ENCODE data around the gene RBL2.
"Not testable (repeated sequence)": the region's sequence is repeated elsewhere in the genome, so short reads cannot be mapped to it uniquely, and the experiment has no call there.

Gene RBL2

DNA sequence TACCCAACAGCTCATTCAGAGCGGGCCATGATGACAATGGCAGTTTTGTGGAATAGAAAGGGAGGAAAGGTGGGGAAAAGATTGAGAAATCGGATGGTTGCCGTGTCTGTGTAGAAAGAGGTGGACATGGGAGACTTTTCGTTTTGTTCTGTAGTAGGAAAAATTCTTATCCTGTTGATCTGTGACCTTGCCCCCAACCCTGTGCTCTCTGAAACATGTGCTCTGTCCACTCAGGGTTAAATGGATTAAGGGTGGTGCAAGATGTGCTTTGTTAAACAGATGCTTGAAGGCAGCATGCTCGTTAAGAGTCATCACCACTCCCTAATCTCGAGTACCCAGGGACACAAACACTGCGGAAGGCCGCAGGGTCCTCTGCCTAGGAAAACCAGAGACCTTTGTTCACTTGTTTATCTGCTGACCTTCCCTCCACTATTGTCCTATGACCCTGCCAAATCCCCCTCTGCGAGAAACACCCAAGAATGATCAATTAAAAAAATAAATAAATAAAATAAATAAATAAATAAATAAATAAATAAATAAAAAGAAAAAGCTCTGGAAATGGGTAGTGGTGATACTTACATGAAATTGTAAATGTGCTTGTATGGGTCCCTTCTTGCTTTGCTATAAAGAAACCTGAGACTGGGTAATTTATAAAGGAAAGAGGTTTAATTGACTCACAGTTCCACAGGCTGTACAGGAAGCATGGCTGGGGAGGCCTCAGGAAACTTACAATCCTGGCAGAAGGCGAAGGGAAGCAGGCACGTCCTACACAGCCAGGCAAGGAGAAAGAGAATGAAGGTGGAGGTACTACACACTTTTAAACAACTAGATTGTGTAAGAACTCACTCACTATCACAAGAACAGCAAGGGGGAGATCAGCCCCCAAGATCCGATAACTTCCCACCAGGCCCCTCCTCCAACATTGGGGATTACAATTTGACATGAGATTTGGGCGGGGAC lies 105.8 kb downstream of the RBL2 start:
- DNase-seq (ENCODE audit: low read depth in 2 of 2), result not testable (repeated sequence)

Data from stimulated activated CD4-positive, alpha-beta T cell treated with anti-CD3 and anti-CD28 coated beads, Interleukin-15, amount 100 ng/mL, for 48 hours (primary cell).